SH-SY5Y (cell line): ENCODE data around the gene ANGPTL2.

ENCODE experiments used
- GATA2 ChIP-seq: IDR thresholded peaks from 2 replicates; pipeline ENCODE4 v1.6.1; 2011; ENCODE audit warnings: mild to moderate bottlenecking, low read depth, low read length
- GATA3 ChIP-seq: IDR thresholded peaks from 2 replicates; pipeline ENCODE4 v1.6.1; 2011; ENCODE audit warnings: low read depth, mild to moderate bottlenecking, low read length, moderate library complexity

- TF ChIP-seq GATA2 (no peak), GATA3 (no peak)
Measured at GRCh38 chr9:127098916-127099553, 23.4 kb downstream of the ANGPTL2 start.
